Endometrial microvascular endothelial cells (primary cell): Measurements from ENCODE around the gene GPATCH1. TPM values are rescaled to one million over a fixed set of nuclear protein-coding genes. Genes with fewer than 3 reads are reported as not detected.
"Not testable (repeated sequence)": the region's sequence is repeated elsewhere in the genome, so short reads cannot be mapped to it uniquely, and the experiment has no call there.

Experiments used
- in situ Hi-C: cut with HindIII; loops from 2 replicates; pipeline ENCODE4 v1.10.0; 2017; ENCODE audit warnings: low sequenced_read_pairs, low pct_unique_long_range_greater_than_20kb; ENCODE audit errors: inconsistent ontology term
- total RNA-seq: library from RNA; depleted of rRNA; stranded (reverse); fragments of >200 nt; gene quantifications from one replicate; pipeline ENCODE4 v1.2.3, GENCODE V29; 2015; ENCODE audit errors: inconsistent ontology term

The GPATCH1 gene
- total RNA-seq, result 3.3 TPM

- in situ Hi-C loops, result no loop called here
Measured at GRCh38 chr19:33080761-33081681, at the start of gene GPATCH1. Gene GPATCH1 (plus strand): TSS chr19:33081181. CDS start chr19:33081194, 13 bp downstream.

- in situ Hi-C loops, result no loop called here
Measured at GRCh38 chr19:33032218-33032781, 48.7 kb upstream of the GPATCH1 start.

- in situ Hi-C loops, result no loop called here
Measured at GRCh38 chr19:33035461-33035860, 45.5 kb upstream of the GPATCH1 start.

GRCh38 chr19:33036370-33037167 is 44.4 kb upstream of the GPATCH1 start:
- in situ Hi-C loops, result not testable (repeated sequence)

GRCh38 chr19:33037168-33038025 is 43.6 kb upstream of the GPATCH1 start:
- in situ Hi-C loops, result not testable (repeated sequence)

GRCh38 chr19:33039108-33039599 is 41.8 kb upstream of the GPATCH1 start:
- in situ Hi-C loops, result no loop called here

- in situ Hi-C loops, result no loop called here
Measured at GRCh38 chr19:33039815-33040214, 41.2 kb upstream of the GPATCH1 start.

- in situ Hi-C loops, result no loop called here
Measured at GRCh38 chr19:33040994-33041827, 39.8 kb upstream of the GPATCH1 start.

- in situ Hi-C loops, result not testable (repeated sequence)
Measured at GRCh38 chr19:33041828-33042160, 39.2 kb upstream of the GPATCH1 start.

GRCh38 chr19:33047422-33047821 is 33.6 kb upstream of the GPATCH1 start:
- in situ Hi-C loops, result no loop called here

GRCh38 chr19:33048806-33049676 is 31.9 kb upstream of the GPATCH1 start:
- in situ Hi-C loops, result no loop called here

GRCh38 chr19:33050110-33050509 is 30.9 kb upstream of the GPATCH1 start:
- in situ Hi-C loops, result no loop called here

- in situ Hi-C loops, result no loop called here
Measured at GRCh38 chr19:33052352-33052972, 28.5 kb upstream of the GPATCH1 start.

GRCh38 chr19:33054623-33055022 is 26.4 kb upstream of the GPATCH1 start:
- in situ Hi-C loops, result no loop called here

- in situ Hi-C loops, result no loop called here
Measured at GRCh38 chr19:33055718-33056117, 25.3 kb upstream of the GPATCH1 start.

- in situ Hi-C loops, result no loop called here
Measured at GRCh38 chr19:33060586-33060985, 20.4 kb upstream of the GPATCH1 start.
